OCI-LY7 (cell line): ENCODE measurements around the gene BBLN. TPM values are rescaled to one million over a fixed set of nuclear protein-coding genes. Genes with fewer than 3 reads are reported as not detected.

Experiments used
- BruUV-seq: library from RNA; stranded (reverse); fragments of 400-500 nt; replicated peaks from 2 replicates; lab custom pipeline; 2021; lab: Mats Ljungman, UMichigan
- CTCF ChIA-PET: fragments of 300-600 bp; sonication (Branson Sonifier 250); formaldehyde crosslinking; loops from one replicate; lab custom pipeline; 2022; ENCODE audit warnings: antibody characterized with exemption; ENCODE audit not compliant: unreplicated experiment; lab: Charles Lee
- POLR2A ChIA-PET: fragments of 300-600 bp; sonication (Branson Sonifier 250); formaldehyde crosslinking; loops from one replicate; lab custom pipeline; 2022; ENCODE audit warnings: antibody characterized with exemption; lab: Charles Lee
- DNase-seq: peaks from one replicate; pipeline ENCODE4 v3.0.0-alpha.2; 2015; ENCODE audit warnings: low spot score
- H2AFZ ChIP-seq: fragments of 200-600 bp; sonication (generic), shearing (Covaris generic); 2 replicates; pipeline ENCODE4 v1.6.1; 2014; ENCODE audit warnings: mild to moderate bottlenecking, antibody characterized with exemption, low read length, moderate library complexity
- H3K27ac ChIP-seq: fragments of 200-600 bp; sonication (generic); 2 replicates; pipeline ENCODE4 v1.5.1; 2014; ENCODE audit warnings: mixed run types, low read depth, mild to moderate bottlenecking, moderate library complexity, low read length, inconsistent platforms; ENCODE audit not compliant: poor library complexity, severe bottlenecking
- H3K36me3 ChIP-seq: fragments of 200-600 bp; sonication (generic); 2 replicates; pipeline ENCODE4 v1.6.1; 2014; ENCODE audit warnings: mild to moderate bottlenecking, antibody characterized with exemption, low read length, moderate library complexity, mixed read lengths; ENCODE audit not compliant: insufficient read depth
- H3K4me1 ChIP-seq: fragments of 200-600 bp; sonication (generic); 2 replicates; pipeline ENCODE4 v1.5.1; 2014; ENCODE audit warnings: mild to moderate bottlenecking, low read length; ENCODE audit not compliant: insufficient read depth, poor library complexity, severe bottlenecking
- H3K4me2 ChIP-seq: fragments of 200-600 bp; sonication (generic); 2 replicates; pipeline ENCODE4 v1.6.1; 2014; ENCODE audit warnings: mild to moderate bottlenecking, low read length
- H3K4me3 ChIP-seq: fragments of 200-600 bp; sonication (generic); 2 replicates; pipeline ENCODE4 v1.5.1; 2014; ENCODE audit warnings: mild to moderate bottlenecking, low read depth, low read length; ENCODE audit not compliant: poor library complexity, severe bottlenecking
- H3K79me2 ChIP-seq: fragments of 200-600 bp; sonication (generic); 2 replicates; pipeline ENCODE4 v1.6.1; 2016; ENCODE audit warnings: low read depth, mild to moderate bottlenecking, low read length, moderate library complexity, mixed read lengths; ENCODE audit not compliant: insufficient read depth
- H3K9me2 ChIP-seq: fragments of 200-600 bp; sonication (generic); 2 replicates; pipeline ENCODE4 v1.6.1; 2016; ENCODE audit warnings: mild to moderate bottlenecking, low read length, mixed read lengths; ENCODE audit not compliant: insufficient read depth
- H3K9me3 ChIP-seq: fragments of 200-600 bp; sonication (generic); 2 replicates; pipeline ENCODE4 v1.6.1; 2014; ENCODE audit warnings: mild to moderate bottlenecking, mixed run types, low read length, mixed read lengths
- H4K20me1 ChIP-seq: fragments of 200-600 bp; sonication (generic); 2 replicates; pipeline ENCODE4 v1.6.1; 2014; ENCODE audit warnings: mild to moderate bottlenecking, antibody characterized with exemption, low read length, moderate library complexity, mixed read lengths; ENCODE audit not compliant: insufficient read depth
- EZH2phosphoT487 ChIP-seq: fragments of 200-600 bp; sonication (generic); IDR thresholded peaks from 2 replicates; pipeline ENCODE4 v1.6.1; 2018; ENCODE audit warnings: low read depth, borderline replicate concordance, mild to moderate bottlenecking, mixed run types, antibody characterized with exemption, low read length, moderate library complexity, mixed read lengths
- intact Hi-C: fragments of 100-400 bp; cut with micrococcal nuclease; formaldehyde crosslinking; loops from one replicate; pipeline ENCODE4 v1.10.0; 2022; ENCODE audit not compliant: unreplicated experiment
- total RNA-seq, 2 experiments: library from RNA; depleted of rRNA in 1 of 2; stranded (reverse); fragments of >200 nt in 1 of 2; shearing (Covaris generic) in 1 of 2; gene quantifications; 2 replicates each; pipeline ENCODE4 v1.2.3, GENCODE V29; 2014 to 2022
- TF ChIP-seq, protein P1 (sequence below): fragments of 200-600 bp; sonication (generic); conservative IDR thresholded peaks from 2 replicates; pipeline ENCODE4 v1.5.1; 2014; ENCODE audit warnings: mild to moderate bottlenecking, antibody characterized with exemption, low read length, moderate library complexity, mixed read lengths

BBLN gene
- total RNA-seq, 2 experiments from 2014 or later: 66.9 to 104 TPM

DNA sequence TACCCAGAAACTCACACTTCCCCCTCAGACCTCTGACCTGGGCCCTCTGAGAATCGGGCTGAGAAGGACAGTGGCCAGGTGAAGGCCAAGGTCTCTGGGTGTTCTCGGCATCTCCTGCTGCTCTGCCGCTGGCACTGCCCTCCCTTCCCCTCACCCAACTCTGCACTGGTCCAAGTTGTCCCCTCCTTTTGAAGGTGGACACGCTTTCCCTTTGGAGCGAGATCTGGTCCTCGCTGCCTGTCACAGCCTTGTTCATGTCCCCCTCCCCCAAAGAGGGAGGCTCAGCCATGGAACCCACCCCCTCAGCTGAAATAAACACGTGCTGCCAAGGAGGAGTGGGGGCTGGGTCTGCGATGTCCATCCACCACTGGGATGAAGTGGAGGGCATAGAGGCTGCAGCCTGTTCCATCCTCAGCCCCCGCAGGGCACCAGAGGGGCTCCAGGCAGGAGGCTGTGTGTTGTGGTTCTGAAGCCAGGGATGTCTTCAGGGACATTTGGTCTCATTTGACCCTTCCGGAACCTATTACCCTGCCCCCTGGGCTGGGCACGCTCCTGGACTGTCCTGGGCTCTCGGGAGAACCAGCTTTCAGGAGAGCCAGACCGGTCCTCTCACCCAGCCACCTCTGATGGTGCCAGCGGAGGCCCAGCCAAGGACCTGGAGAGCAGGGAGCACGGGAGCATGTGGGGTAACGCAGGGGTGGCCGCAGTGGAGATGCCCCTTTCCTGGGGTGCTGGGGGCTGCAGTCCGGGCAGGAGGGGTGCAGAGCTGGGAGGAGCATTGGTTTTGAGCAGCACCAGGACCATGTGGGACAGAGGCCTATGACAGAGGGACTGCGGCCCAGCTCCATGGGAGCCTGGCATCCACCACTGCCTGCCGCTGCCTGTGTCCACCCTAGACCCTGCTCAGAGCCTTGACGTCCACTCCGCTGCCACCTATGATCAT lies 15.6 kb upstream of the BBLN start:
- H2AFZ ChIP-seq: no peak overlapping the region

DNA sequence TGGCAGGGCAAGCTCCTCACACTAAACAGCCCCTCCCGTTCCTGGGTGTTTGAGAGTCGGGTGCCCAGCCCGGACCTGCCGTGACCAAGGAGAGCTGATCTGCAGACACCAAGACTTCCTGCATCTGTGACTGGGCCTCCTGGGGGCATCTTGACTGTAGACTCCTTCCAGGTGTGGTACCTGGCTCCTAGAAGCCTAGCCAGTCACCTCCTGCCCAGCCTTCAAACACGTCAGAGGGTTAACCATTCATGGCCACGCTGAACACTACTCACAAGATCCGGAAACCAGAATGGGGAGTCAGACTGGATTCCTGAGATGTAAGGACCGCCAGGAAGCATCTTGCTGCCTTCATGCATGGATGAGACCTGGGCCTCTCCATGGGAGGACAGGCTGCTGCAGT lies 14.5 kb upstream of the BBLN start:
- Histone ChIP-seq H3K4me1 (no peaks in the 10 kb centered on the region), H3K36me3 (no peaks in the 10 kb centered on the region), H3K27ac (no peak overlapping the region), H3K9me2 (no peaks in the 10 kb centered on the region), H3K4me3 (no peak overlapping the region), H2AFZ (no peak overlapping the region), H3K9me3 (no peaks in the 10 kb centered on the region), H4K20me1 (no peaks in the 10 kb centered on the region), H3K4me2 (no peak overlapping the region), H3K79me2 (no peaks in the 10 kb centered on the region)
- intact Hi-C loops: no loop called here
- CTCF ChIA-PET: no interaction called here
- POLR2A ChIA-PET: no interaction called here
- no peak for TF ChIP-seq EZH2phosphoT487
- TF ChIP-seq, protein P1, sequence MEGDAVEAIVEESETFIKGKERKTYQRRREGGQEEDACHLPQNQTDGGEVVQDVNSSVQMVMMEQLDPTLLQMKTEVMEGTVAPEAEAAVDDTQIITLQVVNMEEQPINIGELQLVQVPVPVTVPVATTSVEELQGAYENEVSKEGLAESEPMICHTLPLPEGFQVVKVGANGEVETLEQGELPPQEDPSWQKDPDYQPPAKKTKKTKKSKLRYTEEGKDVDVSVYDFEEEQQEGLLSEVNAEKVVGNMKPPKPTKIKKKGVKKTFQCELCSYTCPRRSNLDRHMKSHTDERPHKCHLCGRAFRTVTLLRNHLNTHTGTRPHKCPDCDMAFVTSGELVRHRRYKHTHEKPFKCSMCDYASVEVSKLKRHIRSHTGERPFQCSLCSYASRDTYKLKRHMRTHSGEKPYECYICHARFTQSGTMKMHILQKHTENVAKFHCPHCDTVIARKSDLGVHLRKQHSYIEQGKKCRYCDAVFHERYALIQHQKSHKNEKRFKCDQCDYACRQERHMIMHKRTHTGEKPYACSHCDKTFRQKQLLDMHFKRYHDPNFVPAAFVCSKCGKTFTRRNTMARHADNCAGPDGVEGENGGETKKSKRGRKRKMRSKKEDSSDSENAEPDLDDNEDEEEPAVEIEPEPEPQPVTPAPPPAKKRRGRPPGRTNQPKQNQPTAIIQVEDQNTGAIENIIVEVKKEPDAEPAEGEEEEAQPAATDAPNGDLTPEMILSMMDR: no peak
- no TSS peak for BruUV-seq
- DNase-seq: no peak

More for the DNA sequence above, 15.6 kb upstream of the BBLN start:
- Histone ChIP-seq H3K79me2 (no peaks in the 10 kb centered on the region), H3K36me3 (no peaks in the 10 kb centered on the region), H3K27ac (no peak overlapping the region), H3K4me1 (no peaks in the 10 kb centered on the region), H4K20me1 (no peaks in the 10 kb centered on the region), H3K9me3 (no peaks in the 10 kb centered on the region), H3K4me2 (no peak overlapping the region), H3K9me2 (no peaks in the 10 kb centered on the region), H3K4me3 (no peak overlapping the region)
- intact Hi-C loops: no loop called here
- TF ChIP-seq, protein P1: no peak
- TF ChIP-seq EZH2phosphoT487: no peak
- CTCF ChIA-PET: no interaction called here
- POLR2A ChIA-PET: no interaction called here
- BruUV-seq: no TSS peak
- no peak for DNase-seq

DNA sequence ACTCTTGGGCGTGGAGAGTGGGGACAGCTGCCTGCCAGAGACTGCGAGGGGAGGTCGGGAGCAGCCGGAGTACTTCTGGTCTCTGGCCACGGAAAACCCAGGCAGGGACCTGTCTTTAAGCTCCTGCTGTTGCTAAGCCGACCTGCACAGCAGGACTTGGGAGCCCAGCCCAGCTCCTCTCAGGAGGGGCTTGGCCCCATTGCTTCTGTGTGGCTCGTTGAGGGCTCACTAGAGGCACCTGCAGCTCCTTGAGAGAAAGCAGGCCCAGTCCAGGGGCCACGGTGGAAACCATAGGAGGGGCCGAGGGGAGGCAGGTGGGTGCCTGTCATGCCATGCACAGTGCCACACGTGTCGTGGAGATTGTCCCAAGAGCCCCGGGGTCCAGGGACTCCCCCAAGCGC lies 14.1 kb upstream of the BBLN start:
- H3K27ac ChIP-seq: no peak overlapping the region
- no peak overlapping the region for H3K4me3 ChIP-seq
- H4K20me1 ChIP-seq: no peaks in the 10 kb centered on the region
- TF ChIP-seq, protein P1: no peak
- no peak for TF ChIP-seq EZH2phosphoT487
- no peak for DNase-seq
- H3K79me2 ChIP-seq: no peaks in the 10 kb centered on the region
- no peak overlapping the region for H2AFZ ChIP-seq
- ChIA-PET POLR2A (no interaction called here), CTCF (no interaction called here)
- no peaks in the 10 kb centered on the region for H3K36me3 ChIP-seq
- no TSS peak for BruUV-seq
- no peaks in the 10 kb centered on the region for H3K9me2 ChIP-seq
- no peak overlapping the region for H3K4me2 ChIP-seq
- H3K9me3 ChIP-seq: no peaks in the 10 kb centered on the region
- H3K4me1 ChIP-seq: no peaks in the 10 kb centered on the region
- intact Hi-C loops: no loop called here
